Thoracic aorta (tissue), 2 donors: ENCODE results near the gene ACTR1A. TPM values are rescaled to one million over a fixed set of nuclear protein-coding genes. Genes with fewer than 3 reads are reported as not detected.
"Not testable (repeated sequence)": the region's sequence is repeated elsewhere in the genome, so short reads cannot be mapped to it uniquely, and the experiment has no call there.

Experiments used
- ATAC-seq: fragments of 150-250 bp; one replicate; pipeline ENCODE4 v1.8.0; 2017; ENCODE audit warnings: low read depth; ENCODE audit not compliant: insufficient number of reproducible peaks, low FRiP score
- DNase-seq: peaks from one replicate; pipeline ENCODE4 v3.0.0-alpha.2; 2020; ENCODE audit warnings: low spot score
- H3K27ac ChIP-seq, 2 donors: fragments of 200-600 bp; sonication (generic); 1 replicate in 1 of 2; 2 replicates in 1 of 2; pipeline ENCODE4 v1.5.1; 2016; ENCODE audit warnings: mild to moderate bottlenecking in 2 of 2, moderate library complexity in 2 of 2
- H3K27me3 ChIP-seq: fragments of 200-600 bp; sonication (generic); replicated peaks from 2 replicates; pipeline ENCODE4 v1.6.0; 2016; ENCODE audit warnings: mild to moderate bottlenecking; ENCODE audit not compliant: insufficient read depth
- H3K36me3 ChIP-seq: fragments of 200-600 bp; sonication (generic); one replicate; pipeline ENCODE4 v1.5.1; 2016
- H3K4me1 ChIP-seq, 2 donors: fragments of 200-600 bp; sonication (generic); 1 replicate in 1 of 2; 2 replicates in 1 of 2; pipeline versions ENCODE4 v1.5.1 to v1.6.0; 2016; ENCODE audit warnings: low read depth in 2 of 2, mild to moderate bottlenecking in 1 of 2; ENCODE audit not compliant: control insufficient read depth in 1 of 2
- H3K4me3 ChIP-seq: fragments of 200-600 bp; sonication (generic); 2 replicates; pipeline ENCODE4 v1.5.1; 2016; ENCODE audit warnings: mild to moderate bottlenecking
- H3K9me3 ChIP-seq: fragments of 200-600 bp; sonication (generic); 2 replicates; pipeline ENCODE4 v1.5.1; 2016
- CTCF ChIP-seq: fragments of 200-600 bp; sonication (generic); IDR thresholded peaks from one replicate; pipeline ENCODE4 v1.5.1; 2019; ENCODE audit warnings: antibody characterized with exemption
- total RNA-seq, 2 donors: library from RNA; depleted of rRNA; stranded (reverse); fragments of >200 nt; gene quantifications; one replicate each; pipeline versions ENCODE4 v1.1.0 to v1.2.3, GENCODE V29; 2016

The ACTR1A gene
- total RNA-seq, 2 donors from 2014 or later, result 98.0 to 116 TPM

- no peak for TF ChIP-seq CTCF
- Histone ChIP-seq H3K4me1 (peaks cover 24 to 51% of the 10 kb centered on the region in 2 donors), H3K4me3 (peak overlapping the region; percentile 93), H3K27ac (peak overlapping the region; percentile 90 to 95), H3K9me3 (no peaks in the 10 kb centered on the region), H3K36me3 (no peaks in the 10 kb centered on the region), H3K27me3 (no peaks in the 10 kb centered on the region)
- DNase-seq, result peak; percentile 98
- peak; percentile 86 for ATAC-seq
These were observed 529 bp downstream of the ACTR1A start for GRCh38 chr10:102502029-102502336.

GRCh38 chr10:102501201-102502028 lies 1.1 kb downstream of the ACTR1A start:
- Histone ChIP-seq H3K9me3 (no peaks in the 10 kb centered on the region), H3K36me3 (peaks cover under 1% of the 10 kb centered on the region), H3K4me1 (peaks cover 24 to 49% of the 10 kb centered on the region in 2 donors), H3K4me3 (peak overlapping the region; percentile 93), H3K27me3 (no peaks in the 10 kb centered on the region), H3K27ac (peak overlapping the region; percentile 36 to 90)
- DNase-seq (no peak), ATAC-seq (no peak)
- TF ChIP-seq CTCF, result no peak

GRCh38 chr10:102500686-102501085 lies 1.8 kb downstream of the ACTR1A start:
- ATAC-seq, H3K9me3 ChIP-seq, H3K27me3 ChIP-seq, H3K36me3 ChIP-seq, DNase-seq: not testable (repeated sequence)
- H3K27ac ChIP-seq, result peak overlapping the region in 1 of 2 donors; percentile 90
- H3K4me3 ChIP-seq, result peak overlapping the region; percentile 93
- H3K4me1 ChIP-seq, result peaks cover 24 to 45% of the 10 kb centered on the region in 2 donors

DNA sequence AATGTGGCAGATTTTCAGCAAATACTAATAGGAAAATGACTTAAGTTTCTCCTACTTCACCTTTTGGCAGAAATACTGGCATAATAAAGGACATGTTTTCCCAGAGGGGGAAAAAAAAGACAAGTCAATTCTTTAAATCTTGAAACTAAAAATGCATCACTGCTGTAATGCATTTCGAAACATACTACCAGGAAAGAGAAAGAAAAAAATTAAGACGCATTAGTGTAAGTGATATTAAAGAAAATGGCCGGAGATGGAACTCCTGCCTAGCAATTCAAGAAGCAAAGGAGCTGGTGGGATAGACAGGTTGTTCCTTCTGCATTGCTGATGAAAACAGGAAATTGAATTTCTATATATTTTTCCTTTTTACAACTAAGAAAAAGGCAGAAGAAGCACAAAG lies 3.2 kb downstream of the ACTR1A start:
- H3K36me3 ChIP-seq, result peaks cover 6% of the 10 kb centered on the region
- no peak overlapping the region for H3K27ac ChIP-seq
- no peaks in the 10 kb centered on the region for H3K27me3 ChIP-seq
- DNase-seq (no peak), ATAC-seq (no peak)
- peaks cover 18 to 36% of the 10 kb centered on the region in 2 donors for H3K4me1 ChIP-seq
- no peak overlapping the region for H3K4me3 ChIP-seq
- TF ChIP-seq CTCF, result no peak
- H3K9me3 ChIP-seq, result no peaks in the 10 kb centered on the region

DNA sequence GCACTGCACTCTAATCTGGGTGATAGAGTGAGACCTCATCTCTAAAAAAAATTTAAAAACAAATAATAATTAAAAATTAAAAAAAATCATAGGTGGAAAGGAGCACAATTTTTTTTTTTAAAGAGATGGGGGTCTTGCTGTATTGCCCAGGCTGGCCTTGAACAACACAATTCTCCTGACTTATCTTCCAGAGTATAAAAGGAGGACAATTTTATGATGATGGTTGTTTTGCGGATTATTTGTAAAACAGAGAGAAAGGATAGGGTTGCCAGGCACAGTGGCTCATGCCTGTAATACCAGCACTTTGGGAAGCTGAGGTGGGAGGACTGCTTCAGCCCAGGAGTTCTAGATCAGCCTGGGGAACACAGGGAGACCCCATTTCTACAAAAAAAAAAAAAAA lies 5.0 kb downstream of the ACTR1A start:
- no peak overlapping the region for H3K27ac ChIP-seq
- H3K4me1 ChIP-seq, result peaks cover 20 to 42% of the 10 kb centered on the region in 2 donors
- no peak for ATAC-seq

More for the DNA sequence above, 5.0 kb downstream of the ACTR1A start:
- no peak overlapping the region for H3K4me3 ChIP-seq
- DNase-seq, result no peak
- TF ChIP-seq CTCF, result no peak
- H3K27me3 ChIP-seq, result no peaks in the 10 kb centered on the region
- peaks cover 6% of the 10 kb centered on the region for H3K36me3 ChIP-seq
- H3K9me3 ChIP-seq, result no peaks in the 10 kb centered on the region
